H1 (cell line): ENCODE results near the gene PHRF1. TPM values are rescaled to one million over a fixed set of nuclear protein-coding genes. Genes with fewer than 3 reads are reported as not detected.

Source experiments
- CTCF ChIA-PET: fragments of 300-600 bp; sonication (Branson Sonifier 250); formaldehyde crosslinking; loops from one replicate; lab custom pipeline; 2021; ENCODE audit not compliant: partially characterized antibody; lab: Charles Lee
- POLR2A ChIA-PET: fragments of 300-600 bp; sonication (Branson Sonifier 250); formaldehyde crosslinking; loops from one replicate; lab custom pipeline; 2021; ENCODE audit warnings: inconsistent platforms; ENCODE audit not compliant: partially characterized antibody; lab: Charles Lee
- DNase-seq, 2 experiments: peaks; one replicate each; pipeline versions ENCODE4 v3.0.0 to v3.0.0-alpha.2; 2010 to 2022; ENCODE audit warnings: low spot score in 2 of 2, low read depth in 1 of 2, mixed read lengths in 1 of 2
- FAIRE-seq: peaks from 2 replicates; lab custom pipeline; 2011; peaks lifted over from hg19 to GRCh38; lab: Jason Lieb, UNC
- H2AFZ ChIP-seq: 2 replicates; pipeline ENCODE4 v1.8.1; 2012; ENCODE audit warnings: low read length, inconsistent platforms
- H2AK5ac ChIP-seq: 2 replicates; pipeline ENCODE4 v1.6.1; 2013; ENCODE audit warnings: low read depth, low read length
- H2BK120ac ChIP-seq: replicated peaks from 2 replicates; pipeline ENCODE3; 2013; ENCODE audit warnings: low read depth, low read length, inconsistent platforms
- H2BK12ac ChIP-seq: 2 replicates; pipeline ENCODE4 v1.6.1; 2013; ENCODE audit warnings: low read depth, low read length
- H2BK15ac ChIP-seq: 2 replicates; pipeline ENCODE4 v1.6.1; 2013; ENCODE audit warnings: low read length
- H2BK20ac ChIP-seq: 2 replicates; pipeline ENCODE4 v1.6.1; 2013; ENCODE audit warnings: low read length
- H2BK5ac ChIP-seq: 2 replicates; pipeline ENCODE4 v1.6.1; 2013; ENCODE audit warnings: low read depth, low read length
- H3K14ac ChIP-seq: 2 replicates; pipeline ENCODE4 v1.6.1; 2013; ENCODE audit warnings: inconsistent platforms; ENCODE audit not compliant: insufficient read length
- H3K18ac ChIP-seq: 2 replicates; pipeline ENCODE4 v1.6.1; 2013; ENCODE audit warnings: low read length; ENCODE audit errors: extremely low read depth
- H3K23ac ChIP-seq: 2 replicates; pipeline ENCODE4 v1.6.1; 2013; ENCODE audit warnings: inconsistent platforms; ENCODE audit not compliant: insufficient read length
- H3K23me2 ChIP-seq: 2 replicates; pipeline ENCODE4 v1.6.1; 2013; ENCODE audit warnings: low read depth, low read length
- H3K27ac ChIP-seq: 2 replicates; pipeline ENCODE4 v1.6.1; 2011; ENCODE audit warnings: low read depth, low read length, inconsistent platforms
- H3K27me3 ChIP-seq, 4 experiments: replicated peaks in 1 of 4; 1 replicate in 1 of 4; 2 replicates in 3 of 4; pipeline versions ENCODE4 v1.6.1 to v1.8.1; 2011 to 2013; ENCODE audit warnings: low read length in 3 of 4, mild to moderate bottlenecking in 3 of 4, inconsistent platforms in 2 of 4, mixed read lengths in 2 of 4, moderate library complexity in 1 of 4; ENCODE audit not compliant: control insufficient read depth in 3 of 4, insufficient read depth in 3 of 4; ENCODE audit errors: extremely low read depth in 1 of 4
- H3K36me3 ChIP-seq, 4 experiments: 2 replicates each; pipeline versions ENCODE4 v1.6.1 to v1.8.1; 2011 to 2013; ENCODE audit warnings: mild to moderate bottlenecking in 4 of 4, low read length in 3 of 4, moderate library complexity in 2 of 4, control low read depth in 1 of 4, inconsistent platforms in 1 of 4; ENCODE audit not compliant: insufficient read depth in 4 of 4, control insufficient read depth in 2 of 4
- H3K4ac ChIP-seq: replicated peaks from 2 replicates; pipeline ENCODE3; 2013; ENCODE audit warnings: low read length, low read depth, mixed read lengths, inconsistent platforms; ENCODE audit not compliant: insufficient read length
- H3K4me1 ChIP-seq, 4 experiments: replicated peaks in 1 of 4; 1 replicate in 1 of 4; 2 replicates in 3 of 4; pipeline versions ENCODE4 v1.6.1 to v1.8.1; 2011 to 2013; ENCODE audit warnings: low read length in 3 of 4, inconsistent platforms in 2 of 4, mixed read lengths in 1 of 4; ENCODE audit not compliant: insufficient read depth in 4 of 4, control insufficient read depth in 3 of 4
- H3K4me2 ChIP-seq, 2 experiments: 2 replicates each; pipeline versions ENCODE4 v1.6.1 to v1.8.1; 2011 to 2013; ENCODE audit warnings: low read depth in 2 of 2, low read length in 2 of 2, control low read depth in 1 of 2, inconsistent platforms in 1 of 2, mild to moderate bottlenecking in 1 of 2; ENCODE audit not compliant: insufficient read depth in 1 of 2
- H3K4me3 ChIP-seq, 4 experiments: fragments of 200-600, 300-600 bp in 1 of 4; sonication (generic), shearing (Covaris generic), sonication (Bioruptor Twin) in 1 of 4; 2 replicates each; pipeline versions ENCODE4 v1.5.1 to v1.8.1; 2011 to 2016; ENCODE audit warnings: low read length in 4 of 4, low read depth in 3 of 4, control low read depth in 2 of 4, inconsistent platforms in 2 of 4, mild to moderate bottlenecking in 2 of 4, mixed read lengths in 1 of 4, moderate library complexity in 1 of 4; ENCODE audit not compliant: insufficient read depth in 2 of 4; ENCODE audit errors: extremely low read depth in 1 of 4
- H3K56ac ChIP-seq: replicated peaks from 2 replicates; pipeline ENCODE3; 2013; ENCODE audit warnings: low read depth, mild to moderate bottlenecking, mixed read lengths, low read length, inconsistent platforms; ENCODE audit not compliant: insufficient read length
- H3K79me1 ChIP-seq: 2 replicates; pipeline ENCODE4 v1.6.1; 2013; ENCODE audit warnings: low read depth, low read length, control low read depth
- H3K79me2 ChIP-seq, 2 experiments: 2 replicates each; pipeline versions ENCODE4 v1.6.1 to v1.8.1; 2012 to 2013; ENCODE audit warnings: low read length in 2 of 2, mild to moderate bottlenecking in 2 of 2, inconsistent platforms in 1 of 2; ENCODE audit not compliant: insufficient read depth in 2 of 2, control insufficient read depth in 1 of 2
- H3K9ac ChIP-seq, 4 experiments: replicated peaks in 1 of 4; 1 replicate in 1 of 4; 2 replicates in 3 of 4; pipeline versions ENCODE4 v1.6.1 to v1.8.1; 2011 to 2013; ENCODE audit warnings: low read depth in 3 of 4, low read length in 3 of 4, control low read depth in 2 of 4, mild to moderate bottlenecking in 2 of 4, moderate library complexity in 2 of 4, inconsistent platforms in 1 of 4; ENCODE audit errors: extremely low read depth in 1 of 4
- H3K9me3 ChIP-seq, 2 experiments: 2 replicates each; pipeline versions ENCODE4 v1.6.1 to v1.8.1; 2012 to 2013; ENCODE audit warnings: mild to moderate bottlenecking in 2 of 2, moderate library complexity in 2 of 2, control low read depth in 1 of 2, inconsistent platforms in 1 of 2, low read depth in 1 of 2, low read length in 1 of 2, mixed read lengths in 1 of 2; ENCODE audit not compliant: insufficient read depth in 2 of 2
- H4K20me1 ChIP-seq, 2 experiments: replicated peaks in 1 of 2; 2 replicates each; pipeline versions ENCODE3 to v1.8.1; 2011 to 2013; ENCODE audit warnings: inconsistent platforms in 2 of 2, low read length in 2 of 2, mild to moderate bottlenecking in 1 of 2; ENCODE audit not compliant: insufficient read depth in 2 of 2, control insufficient read depth in 1 of 2
- H4K5ac ChIP-seq: 2 replicates; pipeline ENCODE4 v1.6.1; 2013; ENCODE audit warnings: low read length, low read depth, mixed read lengths, inconsistent platforms; ENCODE audit not compliant: insufficient read length
- H4K8ac ChIP-seq: 2 replicates; pipeline ENCODE4 v1.8.0; 2013; ENCODE audit warnings: mild to moderate bottlenecking, moderate library complexity, low read length, inconsistent platforms; ENCODE audit not compliant: insufficient read depth; ENCODE audit errors: extremely low read depth
- H4K91ac ChIP-seq: replicated peaks from 2 replicates; pipeline ENCODE3; 2013; ENCODE audit warnings: low read length, mixed read lengths, inconsistent platforms; ENCODE audit not compliant: insufficient read length
- CBX8 ChIP-seq: fragments of 300-800, 300-1000 bp; sonication (generic); IDR thresholded peaks from 2 replicates; pipeline ENCODE4 v1.7.1; 2016; ENCODE audit warnings: low read depth, low read length, borderline replicate concordance
- CTBP2 ChIP-seq: IDR thresholded peaks from 2 replicates; pipeline ENCODE4 v1.7.0; 2011; ENCODE audit warnings: borderline replicate concordance, mild to moderate bottlenecking, moderate library complexity, mixed read lengths, low read length; ENCODE audit not compliant: insufficient read depth, insufficient read length
- EGR1 ChIP-seq: IDR thresholded peaks from 2 replicates; pipeline ENCODE4 v1.6.1; 2011; ENCODE audit warnings: low read depth, low read length, borderline replicate concordance
- FOSL1 ChIP-seq: IDR thresholded peaks from 2 replicates; pipeline ENCODE4 v1.6.1; 2011; ENCODE audit warnings: mild to moderate bottlenecking, low read depth, low read length, moderate library complexity; ENCODE audit not compliant: insufficient read depth
- GTF2F1 ChIP-seq: IDR thresholded peaks from 2 replicates; pipeline ENCODE4 v1.6.1; 2012; ENCODE audit warnings: low read depth, low read length, improper control_type of control experiment, borderline replicate concordance
- SAP30 ChIP-seq: fragments of 300-600 bp; sonication (generic); IDR thresholded peaks from 2 replicates; pipeline ENCODE4 v1.7.1; 2012; ENCODE audit warnings: low read length, moderate library complexity, mild to moderate bottlenecking, inconsistent platforms; ENCODE audit not compliant: insufficient read depth, insufficient replicate concordance
- SP1 ChIP-seq: IDR thresholded peaks from 2 replicates; pipeline ENCODE4 v1.6.1; 2011; ENCODE audit warnings: low read depth, low read length
- TAF7 ChIP-seq: optimal IDR thresholded peaks from 2 replicates; pipeline ENCODE3; 2011; ENCODE audit warnings: low read depth, mild to moderate bottlenecking, inconsistent platforms, low read length, moderate library complexity, borderline replicate concordance
- TCF12 ChIP-seq: IDR thresholded peaks from 2 replicates; pipeline ENCODE4 v1.6.1; 2011; ENCODE audit warnings: low read depth, mild to moderate bottlenecking, low read length
- USF2 ChIP-seq: IDR thresholded peaks from 2 replicates; pipeline ENCODE4 v1.6.1; 2011; ENCODE audit warnings: low read length, improper control_type of control experiment
- whole genome bisulfite sequencing, 2 experiments: shearing (Covaris generic) in 1 of 2; methylation state at CpG; one replicate each; pipeline versions ENCODE4 v1.1.6 to v1.1.7; 2013 to 2015; ENCODE audit warnings: low lambda C conversion rate in 2 of 2, mixed read lengths in 2 of 2, inconsistent platforms in 1 of 2, low coverage in 1 of 2, missing lambda C conversion rate in 1 of 2; ENCODE audit not compliant: insufficient replicate concordance in 2 of 2, insufficient coverage in 1 of 2, insufficient read length in 1 of 2; ENCODE audit errors: extremely low coverage in 1 of 2, missing lambda C conversion rate in 1 of 2; 5-methylcytosine and 5-hydroxymethylcytosine counted together
- polyA plus RNA-seq, 7 experiments: library from polyadenylated mRNA; depleted of rRNA in 3 of 7; stranded (reverse) in 5 of 7; unstranded in 2 of 7; fragments of >200 nt in 5 of 7; fragments of 200-250 nt in 2 of 7; gene quantifications; 1 replicate in 5 of 7; 2 replicates in 1 of 7; 4 replicates in 1 of 7; pipeline versions ENCODE4 v1.2.1 to v1.2.3, GENCODE V29; 2011 to 2013; ENCODE audit warnings: missing spikeins in 2 of 7, mixed read lengths in 2 of 7
- total RNA-seq: library from RNA; stranded (reverse); fragmentation: NEBNext Ultra II Directional; extraction: Animal tissue kit (Norgen Biotek cat#: 25700); gene quantifications from 2 replicates; pipeline ENCODE4 v1.2.1, GENCODE V29; 2021

PHRF1 gene
- total and polyA plus RNA-seq, 2 of the 8 experiments (the other 6 are each of a cell fraction or from before 2014, with no cell fraction given): 13.4 to 37.3 TPM

- no peak overlapping the region for H3K27ac ChIP-seq
- TF ChIP-seq FOSL1 (no peak), USF2 (no peak), SAP30 (no peak), TAF7 (no peak), SP1 (no peak), GTF2F1 (no peak), CBX8 (no peak), TCF12 (no peak), EGR1 (no peak), CTBP2 (no peak)
Measured at GRCh38 chr11:528815-529727, 47.2 kb upstream of the PHRF1 start.

More at GRCh38 chr11:528815-529727, 47.2 kb upstream of the PHRF1 start:
- DNase-seq (peak in 1 of 2 experiments; percentile 43), FAIRE-seq (no peak)
- peaks cover 2 to 11% of the 10 kb centered on the region in 2 experiments for H4K20me1 ChIP-seq
- no peak overlapping the region for H3K4me2 ChIP-seq
- no peaks in the 10 kb centered on the region for H3K23me2 ChIP-seq
- H3K9me3 ChIP-seq: no peaks in the 10 kb centered on the region
- H2BK5ac ChIP-seq: no peak overlapping the region
- no peaks in the 10 kb centered on the region for H3K79me1 ChIP-seq
- no peaks in the 10 kb centered on the region for H3K4me1 ChIP-seq
- no peak overlapping the region for H3K4me3 ChIP-seq
- H3K18ac ChIP-seq: no peak overlapping the region
- 93% methylated on average over 24 of the region's 29 CpGs; no CpG with 5 or more reads in 1 of the 2 experiments for WGBS, 2 experiments
- H3K36me3 ChIP-seq: peaks cover 0 to 15% (median 6%) of the 10 kb centered on the region in 4 experiments; a peak in 5 of 8 replicates
- no peak overlapping the region for H2BK12ac ChIP-seq
- no peak overlapping the region for H2BK20ac ChIP-seq
- ChIA-PET CTCF (interaction anchor here (1.4 kb wide), 1 partner anchor 10 kb away, joined by 7 read pairs; no protein-coding TSS in a partner anchor), POLR2A (interaction anchor here (0.7 to 1.2 kb wide), 4 partner anchors 12 to 233 kb away, joined by 3 read pairs; no protein-coding TSS in a partner anchor)
- H3K23ac ChIP-seq: no peak overlapping the region
- H3K56ac ChIP-seq: no peak overlapping the region
- H2AK5ac ChIP-seq: no peak overlapping the region
- H2BK15ac ChIP-seq: no peak overlapping the region
- H3K14ac ChIP-seq: no peak overlapping the region
- no peak overlapping the region for H3K9ac ChIP-seq
- H3K79me2 ChIP-seq: no peaks in the 10 kb centered on the region
- H3K27me3 ChIP-seq: no peaks in the 10 kb centered on the region
- no peak overlapping the region for H4K91ac ChIP-seq
- no peak overlapping the region for H4K8ac ChIP-seq
- H2BK120ac ChIP-seq: no peak overlapping the region
- no peak overlapping the region for H2AFZ ChIP-seq
- no peak overlapping the region for H3K4ac ChIP-seq
- no peak overlapping the region for H4K5ac ChIP-seq
